Fibroblast of lung (primary cell): ENCODE data around the gene P3H3. TPM values are rescaled to one million over a fixed set of nuclear protein-coding genes. Genes with fewer than 3 reads are reported as not detected.

ENCODE experiments used
- DNase-seq, 2 donors: peaks; one replicate each; pipeline versions ENCODE4 v3.0.0 to v3.0.0-alpha.2; 2010; ENCODE audit warnings: low read depth in 2 of 2
- H2AFZ ChIP-seq: 2 replicates; pipeline ENCODE4 v1.5.1; 2012; ENCODE audit warnings: low read length, control low read depth, inconsistent platforms
- H3K27ac ChIP-seq: 2 replicates; pipeline ENCODE4 v1.5.1; 2011; ENCODE audit warnings: low read length, control low read depth; ENCODE audit not compliant: insufficient read depth
- H3K27me3 ChIP-seq: 2 replicates; pipeline ENCODE4 v1.5.1; 2011; ENCODE audit warnings: mild to moderate bottlenecking, low read length; ENCODE audit not compliant: control insufficient read depth, insufficient read depth
- H3K36me3 ChIP-seq: 2 replicates; pipeline ENCODE4 v1.5.1; 2011; ENCODE audit warnings: low read length; ENCODE audit not compliant: control insufficient read depth, insufficient read depth
- H3K4me1 ChIP-seq: 2 replicates; pipeline ENCODE4 v1.5.1; 2011; ENCODE audit warnings: low read length; ENCODE audit not compliant: control insufficient read depth, insufficient read depth; ENCODE audit errors: extremely low read depth
- H3K4me2 ChIP-seq: 2 replicates; pipeline ENCODE4 v1.5.1; 2011; ENCODE audit warnings: low read length, control low read depth; ENCODE audit not compliant: insufficient read depth; ENCODE audit errors: extremely low read depth
- H3K4me3 ChIP-seq, 4 experiments: fragments of 200-600 bp in 1 of 4; sonication (generic) in 1 of 4; replicated peaks in 1 of 4; 2 replicates each; pipeline ENCODE4 v1.5.1; 2011 to 2016; ENCODE audit warnings: low read length in 4 of 4, low read depth in 3 of 4, mild to moderate bottlenecking in 3 of 4, control low read depth in 2 of 4, inconsistent platforms in 1 of 4, mixed read lengths in 1 of 4; ENCODE audit not compliant: insufficient read depth in 1 of 4; ENCODE audit errors: control extremely low read depth in 1 of 4
- H3K79me2 ChIP-seq: 2 replicates; pipeline ENCODE4 v1.5.1; 2012; ENCODE audit warnings: mild to moderate bottlenecking, low read length, inconsistent platforms; ENCODE audit not compliant: control insufficient read depth, insufficient read depth
- H3K9ac ChIP-seq: 2 replicates; pipeline ENCODE4 v1.5.1; 2011; ENCODE audit warnings: mild to moderate bottlenecking, low read length, control low read depth; ENCODE audit not compliant: insufficient read depth
- H3K9me3 ChIP-seq: 2 replicates; pipeline ENCODE4 v1.5.1; 2012; ENCODE audit warnings: low read depth, low read length; ENCODE audit not compliant: control insufficient read depth, insufficient read depth
- H4K20me1 ChIP-seq: 2 replicates; pipeline ENCODE4 v1.5.1; 2011; ENCODE audit warnings: low read length; ENCODE audit not compliant: control insufficient read depth, insufficient read depth; ENCODE audit errors: extremely low read depth
- EZH2 ChIP-seq: IDR thresholded peaks from 2 replicates; pipeline ENCODE4 v1.5.1; 2012; ENCODE audit warnings: low read length, control low read depth, mild to moderate bottlenecking; ENCODE audit errors: missing control alignments
- polyA plus RNA-seq, 2 donors: library from polyadenylated mRNA; depleted of rRNA in 1 of 2; stranded (reverse) in 1 of 2; unstranded in 1 of 2; fragments of >200 nt; gene quantifications; 2 replicates each; pipeline ENCODE4 v1.2.1, GENCODE V29; 2011 to 2012; ENCODE audit warnings: missing spikeins in 1 of 2
- total RNA-seq: library from RNA; depleted of rRNA; stranded (reverse); fragments of >200 nt; gene quantifications from 2 replicates; pipeline ENCODE4 v1.2.1, GENCODE V29; 2014
- TF ChIP-seq, protein P1 (sequence below), 2 donors: IDR thresholded peaks in 1 of 2; conservative IDR thresholded peaks in 1 of 2; 1 replicate in 1 of 2; 2 replicates in 1 of 2; pipeline ENCODE4 v1.5.1; 2011 to 2012; ENCODE audit warnings: low read length in 2 of 2, control low read depth in 1 of 2, inconsistent platforms in 1 of 2, low read depth in 1 of 2, mild to moderate bottlenecking in 1 of 2

The P3H3 gene
- total and polyA plus RNA-seq, 2 donors (not counting 1 experiment from before 2014, with no cell fraction given) = 44.0 to 96.3 TPM

DNA sequence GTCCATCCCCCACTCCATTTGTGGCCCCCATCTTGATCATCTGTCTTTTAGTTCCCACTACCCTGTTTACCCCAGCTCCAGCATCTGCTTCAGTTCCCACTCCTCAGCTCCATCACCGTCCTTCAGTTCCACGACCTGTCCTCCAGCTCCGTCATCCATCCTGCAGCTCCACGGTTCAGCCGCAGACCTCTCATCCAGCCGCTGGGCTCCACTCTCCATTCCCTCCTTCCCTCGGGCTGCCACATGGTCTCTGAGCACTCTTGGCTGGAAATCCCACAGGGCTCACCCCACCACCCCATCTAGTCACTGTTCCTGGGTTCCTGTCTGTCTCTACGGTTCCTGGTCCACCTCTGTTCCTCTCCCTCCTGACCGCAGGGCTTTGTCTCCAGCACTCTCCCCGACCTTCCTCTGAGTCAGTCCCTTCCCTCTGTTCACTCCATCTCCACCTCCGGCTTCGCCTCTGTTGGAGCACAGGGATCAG lies 3.3 kb upstream of the P3H3 start:
- H3K4me2 ChIP-seq = peak overlapping the region; percentile 39
- H2AFZ ChIP-seq = no peak overlapping the region
- peaks cover 18% of the 10 kb centered on the region for H3K79me2 ChIP-seq
- H3K4me1 ChIP-seq = peaks cover 24% of the 10 kb centered on the region
- DNase-seq = peak in 1 of 2 donors; percentile 71
- H3K9ac ChIP-seq = no peak overlapping the region
- H3K9me3 ChIP-seq = no peaks in the 10 kb centered on the region
- peak overlapping the region; percentile 2 for H3K27ac ChIP-seq
- H4K20me1 ChIP-seq = no peaks in the 10 kb centered on the region
- peaks cover 2% of the 10 kb centered on the region for H3K27me3 ChIP-seq
- peak overlapping the region in 2 of 4 experiments; percentile 38 to 48 for H3K4me3 ChIP-seq
- H3K36me3 ChIP-seq = peaks cover 7% of the 10 kb centered on the region
- TF ChIP-seq, protein P1, sequence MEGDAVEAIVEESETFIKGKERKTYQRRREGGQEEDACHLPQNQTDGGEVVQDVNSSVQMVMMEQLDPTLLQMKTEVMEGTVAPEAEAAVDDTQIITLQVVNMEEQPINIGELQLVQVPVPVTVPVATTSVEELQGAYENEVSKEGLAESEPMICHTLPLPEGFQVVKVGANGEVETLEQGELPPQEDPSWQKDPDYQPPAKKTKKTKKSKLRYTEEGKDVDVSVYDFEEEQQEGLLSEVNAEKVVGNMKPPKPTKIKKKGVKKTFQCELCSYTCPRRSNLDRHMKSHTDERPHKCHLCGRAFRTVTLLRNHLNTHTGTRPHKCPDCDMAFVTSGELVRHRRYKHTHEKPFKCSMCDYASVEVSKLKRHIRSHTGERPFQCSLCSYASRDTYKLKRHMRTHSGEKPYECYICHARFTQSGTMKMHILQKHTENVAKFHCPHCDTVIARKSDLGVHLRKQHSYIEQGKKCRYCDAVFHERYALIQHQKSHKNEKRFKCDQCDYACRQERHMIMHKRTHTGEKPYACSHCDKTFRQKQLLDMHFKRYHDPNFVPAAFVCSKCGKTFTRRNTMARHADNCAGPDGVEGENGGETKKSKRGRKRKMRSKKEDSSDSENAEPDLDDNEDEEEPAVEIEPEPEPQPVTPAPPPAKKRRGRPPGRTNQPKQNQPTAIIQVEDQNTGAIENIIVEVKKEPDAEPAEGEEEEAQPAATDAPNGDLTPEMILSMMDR (conservative IDR thresholded peaks at IDR 0.05 in 1 of 2, IDR thresholded peaks at IDR 0.05 in 1 of 2; ENCODE audit: low read depth in 1 of 2, low read length in 2 of 2) = no peak
- TF ChIP-seq EZH2 = no peak

DNA sequence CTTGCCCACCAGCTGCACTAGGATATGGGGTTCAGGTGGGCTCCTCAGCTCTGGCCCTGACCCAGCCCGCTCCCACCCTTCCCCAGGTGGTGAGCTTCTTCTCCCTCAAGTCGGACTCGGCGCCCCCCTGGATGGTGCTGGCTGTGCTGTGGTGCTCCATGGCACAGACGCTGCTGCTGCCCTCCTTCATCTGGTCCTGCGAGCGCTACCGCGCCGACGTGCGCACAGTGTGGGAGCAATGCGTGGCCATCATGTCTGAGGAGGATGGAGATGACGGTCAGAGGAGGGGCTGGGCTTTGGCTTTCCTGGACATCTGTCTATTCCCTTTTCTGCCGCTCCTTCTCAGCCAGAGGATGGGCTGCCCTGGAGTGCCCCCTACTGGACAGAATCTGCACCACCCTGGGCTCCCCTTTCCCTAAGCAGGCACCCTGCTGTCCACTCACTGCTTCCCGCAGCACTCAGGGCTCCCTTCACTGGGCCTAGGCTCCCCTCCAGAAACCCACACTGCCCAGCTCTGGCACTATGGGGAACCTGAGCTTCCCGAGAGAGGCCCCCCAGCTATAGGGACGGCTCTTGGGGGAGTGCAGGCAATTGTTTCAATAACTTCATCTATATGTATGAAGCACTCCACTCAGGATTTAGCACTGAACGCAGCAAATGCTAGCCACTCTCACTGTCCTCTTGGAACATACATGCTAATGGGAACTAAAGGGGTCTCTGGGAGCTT lies 2.6 kb upstream of the P3H3 start:
- Histone ChIP-seq H3K27me3 (peaks cover 2% of the 10 kb centered on the region), H3K4me3 (peak overlapping the region in 2 of 4 experiments; percentile 38 to 48), H3K79me2 (peaks cover 24% of the 10 kb centered on the region), H4K20me1 (no peaks in the 10 kb centered on the region), H3K9me3 (no peaks in the 10 kb centered on the region), H3K4me1 (peaks cover 26% of the 10 kb centered on the region), H3K9ac (no peak overlapping the region), H3K27ac (peak overlapping the region; percentile 2), H2AFZ (peak overlapping the region; percentile 17), H3K36me3 (peaks cover 10% of the 10 kb centered on the region), H3K4me2 (peak overlapping the region; percentile 39)
- peak; percentile 74 to 85 for DNase-seq
- TF ChIP-seq EZH2 = no peak
- TF ChIP-seq, protein P1 (conservative IDR thresholded peaks at IDR 0.05 in 1 of 2, IDR thresholded peaks at IDR 0.05 in 1 of 2; ENCODE audit: low read depth in 1 of 2, low read length in 2 of 2) = peak; percentile 91 to 96

DNA sequence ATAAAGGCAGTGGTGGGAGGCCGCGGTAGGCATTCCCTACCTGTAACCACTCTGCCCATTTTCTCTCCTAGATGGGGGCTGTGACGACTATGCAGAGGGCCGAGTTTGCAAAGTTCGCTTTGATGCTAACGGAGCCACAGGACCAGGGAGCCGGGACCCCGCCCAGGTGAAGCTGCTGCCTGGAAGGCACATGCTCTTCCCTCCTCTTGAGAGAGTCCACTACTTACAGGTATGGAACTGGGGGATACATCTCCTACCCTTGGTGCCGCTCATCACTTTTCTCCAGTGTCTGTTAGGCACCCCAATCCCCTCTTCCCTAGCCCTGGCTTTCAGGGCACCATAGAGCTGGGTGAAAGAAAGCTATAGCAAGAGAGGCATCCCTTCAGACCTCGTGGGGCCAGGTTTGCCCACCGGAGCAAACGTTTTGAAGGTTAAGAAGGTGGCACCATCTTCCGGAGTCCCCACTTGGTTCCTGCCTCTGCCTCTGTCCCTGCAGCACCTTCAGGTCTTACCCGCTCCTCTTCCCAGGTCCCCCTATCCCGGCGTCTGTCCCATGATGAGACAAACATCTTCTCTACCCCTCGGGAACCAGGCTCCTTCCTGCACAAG lies 2.0 kb upstream of the P3H3 start:
- no peak overlapping the region for H3K4me2 ChIP-seq
- H3K4me1 ChIP-seq = peaks cover 24% of the 10 kb centered on the region
- no peaks in the 10 kb centered on the region for H3K9me3 ChIP-seq
- peaks cover 2% of the 10 kb centered on the region for H3K27me3 ChIP-seq
- H3K27ac ChIP-seq = no peak overlapping the region
- TF ChIP-seq, protein P1 (conservative IDR thresholded peaks at IDR 0.05 in 1 of 2, IDR thresholded peaks at IDR 0.05 in 1 of 2; ENCODE audit: low read depth in 1 of 2, low read length in 2 of 2) = no peak
- no peak for TF ChIP-seq EZH2
- no peaks in the 10 kb centered on the region for H4K20me1 ChIP-seq
- H3K9ac ChIP-seq = no peak overlapping the region
- peaks cover 26% of the 10 kb centered on the region for H3K79me2 ChIP-seq
- H3K4me3 ChIP-seq = no peak overlapping the region
- no peak for DNase-seq
- no peak overlapping the region for H2AFZ ChIP-seq
- peaks cover 15% of the 10 kb centered on the region for H3K36me3 ChIP-seq
